Tibial nerve (tissue), 4 donors: ENCODE data around the gene PHLPP1.

Experiments used
- CTCF ChIP-seq, 5 experiments: fragments of 200-600 bp in 3 of 5; fragments of 450-650 bp in 2 of 5; sonication (generic) in 3 of 5; IDR thresholded peaks; one replicate each; pipeline ENCODE4 v1.5.1; 2016 to 2019; ENCODE audit warnings: antibody characterized with exemption in 5 of 5, mild to moderate bottlenecking in 3 of 5, moderate library complexity in 2 of 5
- EP300 ChIP-seq, 2 donors: sonication (generic); formaldehyde crosslinking; IDR thresholded peaks; one replicate each; pipeline ENCODE4 v1.6.1; 2017; ENCODE audit warnings: antibody characterized with exemption in 2 of 2, mild to moderate bottlenecking in 1 of 2
- POLR2A ChIP-seq, 2 donors: fragments of 450-650 bp; IDR thresholded peaks; one replicate each; pipeline ENCODE4 v1.6.1; 2017; ENCODE audit warnings: antibody characterized with exemption in 2 of 2, mild to moderate bottlenecking in 2 of 2, moderate library complexity in 2 of 2

GRCh38 chr18:62963507-62963906 lies 248.2 kb downstream of the PHLPP1 start:
- TF ChIP-seq CTCF (IDR thresholded peaks at IDR 0.05) (no peak), EP300 (IDR thresholded peaks at IDR 0.05) (no peak), POLR2A (IDR thresholded peaks at IDR 0.05) (no peak)
